Hepatocyte (in vitro differentiated cells): Measurements from ENCODE around the gene CCT5.

ENCODE experiments used
- EZH2 ChIP-seq: fragments of 200-600 bp; sonication (generic); IDR thresholded peaks from 2 replicates; pipeline ENCODE4 v1.6.1; 2016; ENCODE audit warnings: antibody characterized with exemption, mild to moderate bottlenecking, borderline replicate concordance
- EZH2phosphoT487 ChIP-seq: fragments of 200-600 bp; sonication (generic); IDR thresholded peaks from one replicate; pipeline ENCODE4 v1.6.1; 2018; ENCODE audit warnings: antibody characterized with exemption, mild to moderate bottlenecking, low read depth, moderate library complexity; ENCODE audit not compliant: unreplicated experiment, severe bottlenecking
- TF ChIP-seq, protein P1 (sequence below): fragments of 200-600 bp; sonication (generic); IDR thresholded peaks from 2 replicates; pipeline ENCODE4 v1.5.1; 2016; ENCODE audit warnings: antibody characterized with exemption, mild to moderate bottlenecking; ENCODE audit not compliant: poor library complexity

DNA sequence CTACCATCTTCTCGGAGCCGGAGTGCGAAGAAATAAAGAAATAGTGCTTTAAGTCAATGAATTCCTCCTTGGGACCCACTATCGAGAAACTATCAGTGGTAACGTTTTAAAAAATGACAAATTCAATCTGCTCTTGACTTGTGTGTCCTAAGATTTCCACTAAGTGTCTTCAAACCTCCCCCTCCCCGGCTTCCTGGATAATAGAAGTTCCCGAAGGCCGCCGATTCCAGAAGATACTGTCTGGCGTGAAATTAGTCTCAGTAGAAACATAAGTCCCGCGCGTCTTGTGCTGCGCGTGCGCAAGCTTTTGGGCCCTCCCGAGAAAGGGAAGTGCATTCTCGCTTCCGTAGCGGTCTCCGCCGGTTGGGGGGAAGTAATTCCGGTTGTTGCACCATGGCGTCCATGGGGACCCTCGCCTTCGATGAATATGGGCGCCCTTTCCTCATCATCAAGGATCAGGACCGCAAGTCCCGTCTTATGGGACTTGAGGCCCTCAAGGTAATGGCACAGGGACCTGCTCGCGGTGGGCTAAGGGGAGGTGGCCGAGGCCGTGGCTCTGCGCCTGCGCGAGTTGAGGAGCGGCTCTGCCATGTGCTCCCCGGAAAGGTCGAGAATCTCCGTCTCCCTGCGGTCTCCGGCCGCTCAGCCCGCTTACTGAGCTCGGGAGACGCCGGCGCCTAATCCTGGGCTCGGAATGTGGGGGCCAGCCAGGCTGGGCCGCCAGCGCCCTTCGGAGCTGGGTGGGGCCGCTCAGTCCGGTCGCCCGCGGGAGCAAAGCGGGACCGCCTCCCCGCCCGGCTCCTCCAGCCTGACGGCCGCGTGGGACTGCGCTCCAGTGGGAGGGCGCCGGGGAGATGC, at the start of gene CCT5:
- TF ChIP-seq, protein P1, sequence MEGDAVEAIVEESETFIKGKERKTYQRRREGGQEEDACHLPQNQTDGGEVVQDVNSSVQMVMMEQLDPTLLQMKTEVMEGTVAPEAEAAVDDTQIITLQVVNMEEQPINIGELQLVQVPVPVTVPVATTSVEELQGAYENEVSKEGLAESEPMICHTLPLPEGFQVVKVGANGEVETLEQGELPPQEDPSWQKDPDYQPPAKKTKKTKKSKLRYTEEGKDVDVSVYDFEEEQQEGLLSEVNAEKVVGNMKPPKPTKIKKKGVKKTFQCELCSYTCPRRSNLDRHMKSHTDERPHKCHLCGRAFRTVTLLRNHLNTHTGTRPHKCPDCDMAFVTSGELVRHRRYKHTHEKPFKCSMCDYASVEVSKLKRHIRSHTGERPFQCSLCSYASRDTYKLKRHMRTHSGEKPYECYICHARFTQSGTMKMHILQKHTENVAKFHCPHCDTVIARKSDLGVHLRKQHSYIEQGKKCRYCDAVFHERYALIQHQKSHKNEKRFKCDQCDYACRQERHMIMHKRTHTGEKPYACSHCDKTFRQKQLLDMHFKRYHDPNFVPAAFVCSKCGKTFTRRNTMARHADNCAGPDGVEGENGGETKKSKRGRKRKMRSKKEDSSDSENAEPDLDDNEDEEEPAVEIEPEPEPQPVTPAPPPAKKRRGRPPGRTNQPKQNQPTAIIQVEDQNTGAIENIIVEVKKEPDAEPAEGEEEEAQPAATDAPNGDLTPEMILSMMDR = no peak
- TF ChIP-seq EZH2 = no peak
- TF ChIP-seq EZH2phosphoT487 = no peak
